CD14-positive monocyte (primary cell): ENCODE data around the gene B4GALT6. TPM values are rescaled to one million over a fixed set of nuclear protein-coding genes. Genes with fewer than 3 reads are reported as not detected.

Experiments used
- DNase-seq, 3 donors: peaks; one replicate each; pipeline ENCODE4 v3.0.0-alpha.2; 2011 to 2022
- H2AFZ ChIP-seq: 2 replicates; pipeline ENCODE4 v1.6.0; 2012; ENCODE audit warnings: mild to moderate bottlenecking, low read depth, low read length, inconsistent platforms; ENCODE audit not compliant: insufficient read depth, poor library complexity, severe bottlenecking
- H3K27ac ChIP-seq, 2 donors: 1 replicate in 1 of 2; 2 replicates in 1 of 2; pipeline ENCODE4 v1.5.1; 2012 to 2013; ENCODE audit warnings: low read length in 2 of 2, control low read depth in 1 of 2, inconsistent platforms in 1 of 2, low read depth in 1 of 2, mild to moderate bottlenecking in 1 of 2
- H3K27me3 ChIP-seq, 2 donors: one replicate each; pipeline versions ENCODE4 v1.6.0 to v1.6.1; 2011 to 2013; ENCODE audit warnings: low read length in 2 of 2; ENCODE audit not compliant: control insufficient read depth in 2 of 2, insufficient read depth in 2 of 2
- H3K36me3 ChIP-seq, 2 donors: replicated peaks in 1 of 2; 1 replicate in 1 of 2; 2 replicates in 1 of 2; pipeline versions ENCODE4 v1.5.1 to v1.6.1; 2012 to 2013; ENCODE audit warnings: low read length in 2 of 2, control low read depth in 1 of 2, inconsistent platforms in 1 of 2, mild to moderate bottlenecking in 1 of 2; ENCODE audit not compliant: insufficient read depth in 2 of 2, control insufficient read depth in 1 of 2
- H3K4me1 ChIP-seq, 2 donors: 1 replicate in 1 of 2; 2 replicates in 1 of 2; pipeline versions ENCODE4 v1.5.1 to v1.6.1; 2012 to 2013; ENCODE audit warnings: low read length in 2 of 2, control low read depth in 1 of 2, inconsistent platforms in 1 of 2, mild to moderate bottlenecking in 1 of 2, moderate library complexity in 1 of 2; ENCODE audit not compliant: insufficient read depth in 2 of 2, control insufficient read depth in 1 of 2
- H3K4me2 ChIP-seq: replicated peaks from 2 replicates; pipeline ENCODE3; 2012; ENCODE audit warnings: low read length, moderate library complexity, mild to moderate bottlenecking; ENCODE audit not compliant: poor library complexity, severe bottlenecking; ENCODE audit errors: extremely low read depth
- H3K4me3 ChIP-seq, 3 experiments: fragments of 200-600 bp in 1 of 3; sonication (generic) in 1 of 3; replicated peaks in 1 of 3; 1 replicate in 2 of 3; 2 replicates in 1 of 3; pipeline ENCODE4 v1.5.1; 2011 to 2013; ENCODE audit warnings: low read length in 3 of 3, mild to moderate bottlenecking in 3 of 3, control low read depth in 2 of 3, low read depth in 2 of 3, inconsistent platforms in 1 of 3, moderate library complexity in 1 of 3
- H3K79me2 ChIP-seq: 2 replicates; pipeline ENCODE4 v1.6.0; 2012; ENCODE audit warnings: mild to moderate bottlenecking, control low read depth, inconsistent platforms, low read length, moderate library complexity; ENCODE audit not compliant: insufficient read depth
- H3K9ac ChIP-seq: 2 replicates; pipeline ENCODE4 v1.6.0; 2017; ENCODE audit warnings: low read length, mild to moderate bottlenecking; ENCODE audit not compliant: insufficient read depth, poor library complexity, severe bottlenecking
- H3K9me3 ChIP-seq, 2 donors: replicated peaks in 1 of 2; 1 replicate in 1 of 2; 2 replicates in 1 of 2; pipeline versions ENCODE4 v1.5.1 to v1.6.1; 2012 to 2013; ENCODE audit warnings: low read length in 2 of 2, control low read depth in 1 of 2; ENCODE audit not compliant: control insufficient read depth in 1 of 2, insufficient read depth in 1 of 2
- H4K20me1 ChIP-seq: 2 replicates; pipeline ENCODE4 v1.6.0; 2012; ENCODE audit warnings: mild to moderate bottlenecking, low read length, control low read depth, moderate library complexity; ENCODE audit not compliant: insufficient read depth
- H3K27ac Mint-ChIP-seq, 7 donors: one replicate each; pipeline ENCODE4 v1.8.0; 2020; ENCODE audit warnings: mild to moderate bottlenecking in 7 of 7, mixed read lengths in 7 of 7, moderate library complexity in 6 of 7, inconsistent platforms in 2 of 7
- H3K27me3 Mint-ChIP-seq, 3 donors: one replicate each; pipeline ENCODE4 v1.8.0; 2021 to 2022; ENCODE audit warnings: low read depth in 3 of 3, mild to moderate bottlenecking in 3 of 3, mixed read lengths in 3 of 3, moderate library complexity in 3 of 3, inconsistent platforms in 1 of 3
- H3K36me3 Mint-ChIP-seq, 2 donors: one replicate each; pipeline ENCODE4 v1.8.0; 2020; ENCODE audit warnings: mixed read lengths in 2 of 2, inconsistent platforms in 1 of 2, mild to moderate bottlenecking in 1 of 2
- H3K4me1 Mint-ChIP-seq: one replicate; pipeline ENCODE4 v1.8.0; 2020; ENCODE audit warnings: mild to moderate bottlenecking, mixed read lengths
- H3K4me3 Mint-ChIP-seq, 2 donors: one replicate each; pipeline ENCODE4 v1.8.0; 2020; ENCODE audit warnings: mild to moderate bottlenecking in 2 of 2, mixed read lengths in 2 of 2, moderate library complexity in 1 of 2
- H3K9me3 Mint-ChIP-seq, 7 donors: one replicate each; pipeline ENCODE4 v1.8.0; 2020 to 2022; ENCODE audit warnings: mixed read lengths in 7 of 7, mild to moderate bottlenecking in 6 of 7, moderate library complexity in 6 of 7, inconsistent platforms in 2 of 7
- CTCF ChIP-seq: fragments of 200-600 bp; IDR thresholded peaks from one replicate; pipeline ENCODE4 v1.8.0; 2022; ENCODE audit warnings: antibody characterized with exemption, mild to moderate bottlenecking
- WGBS: methylation state at CpG from one replicate; pipeline ENCODE4 v1.1.5; 2013; ENCODE audit warnings: missing lambda C conversion rate; ENCODE audit not compliant: insufficient coverage; 5-methylcytosine and 5-hydroxymethylcytosine counted together
- intact Hi-C, 2 donors: fragments of 100-400 bp; cut with micrococcal nuclease; formaldehyde crosslinking; loops; one replicate each; pipeline versions ENCODE4 v1.15.0 to v1.15.1; 2023
- polyA plus RNA-seq, 3 donors: library from polyadenylated mRNA; depleted of rRNA in 1 of 3; unstranded in 2 of 3; stranded (reverse) in 1 of 3; fragments of 300-500 nt in 2 of 3; fragments of >200 nt in 1 of 3; fragmentation: Illumina TruSeq in 2 of 3; gene quantifications; 1 replicate in 2 of 3; 2 replicates in 1 of 3; pipeline ENCODE4 v1.2.3, GENCODE V29; 2012 to 2021

The B4GALT6 gene
- polyA plus RNA-seq, 3 donors = 0.09 to 0.68 (median 0.12) TPM

- no peaks in the 10 kb centered on the region for H3K36me3 ChIP-seq
- TF ChIP-seq CTCF = no peak
- no peaks in the 10 kb centered on the region for H3K36me3 Mint-ChIP-seq
- H3K9me3 ChIP-seq = no peaks in the 10 kb centered on the region
- H3K27ac Mint-ChIP-seq = no peak overlapping the region
- 100% methylated on average over 8 of the region's 9 CpGs for WGBS
- intact Hi-C loops = no loop called here
- no peak overlapping the region for H3K4me2 ChIP-seq
- no peak overlapping the region for H3K4me3 Mint-ChIP-seq
- H4K20me1 ChIP-seq = no peaks in the 10 kb centered on the region
- H3K4me1 ChIP-seq = no peaks in the 10 kb centered on the region
- H3K27me3 ChIP-seq = no peaks in the 10 kb centered on the region
- DNase-seq = no peak
- H3K27ac ChIP-seq = no peak overlapping the region
- H3K4me3 ChIP-seq = no peak overlapping the region
- no peaks in the 10 kb centered on the region for H3K4me1 Mint-ChIP-seq
- peaks cover 0 to 2% (median 0%) of the 10 kb centered on the region in 3 donors for H3K27me3 Mint-ChIP-seq
- H3K9ac ChIP-seq = no peak overlapping the region
- H3K79me2 ChIP-seq = no peaks in the 10 kb centered on the region
- peaks cover 0 to 2% (median 0%) of the 10 kb centered on the region in 7 donors for H3K9me3 Mint-ChIP-seq
- no peak overlapping the region for H2AFZ ChIP-seq
Measured at GRCh38 chr18:31596081-31596872, 88.1 kb downstream of the B4GALT6 start.

- Mint-ChIP-seq H3K27ac (no peak overlapping the region), H3K4me1 (no peaks in the 10 kb centered on the region), H3K27me3 (peaks cover 0 to 2% (median 0%) of the 10 kb centered on the region in 3 donors), H3K9me3 (peaks cover 0 to 2% (median 0%) of the 10 kb centered on the region in 7 donors), H3K4me3 (no peak overlapping the region), H3K36me3 (no peaks in the 10 kb centered on the region)
- no peak overlapping the region for H2AFZ ChIP-seq
- no peak overlapping the region for H3K4me3 ChIP-seq
- H3K79me2 ChIP-seq = no peaks in the 10 kb centered on the region
- DNase-seq = no peak
- H3K36me3 ChIP-seq = no peaks in the 10 kb centered on the region
- TF ChIP-seq CTCF = no peak
- no peaks in the 10 kb centered on the region for H3K27me3 ChIP-seq
- intact Hi-C loops = no loop called here
- H4K20me1 ChIP-seq = no peaks in the 10 kb centered on the region
- H3K4me1 ChIP-seq = no peaks in the 10 kb centered on the region
- no peak overlapping the region for H3K4me2 ChIP-seq
- no peak overlapping the region for H3K27ac ChIP-seq
- no peak overlapping the region for H3K9ac ChIP-seq
- WGBS = 92% methylated on average over 3 of the region's 5 CpGs
- no peaks in the 10 kb centered on the region for H3K9me3 ChIP-seq
Measured at GRCh38 chr18:31595121-31595771, 89.1 kb downstream of the B4GALT6 start.
